ENCODE data around the gene CACNB2. TPM values are rescaled to one million over a fixed set of nuclear protein-coding genes. Genes with fewer than 3 reads are reported as not detected.

The CACNB2 gene
- total RNA-seq, 1 experiment from 2014 or later, result not detected

GRCh38 chr10:18252086-18252485, 111.9 kb downstream of the CACNB2 start:
- no peak for DNase-seq
- Histone ChIP-seq H3K9me3 (ENCODE audit: insufficient read depth, low read depth) (no peaks in the 10 kb centered on the region), H4K20me1 (ENCODE audit: insufficient read depth) (no peaks in the 10 kb centered on the region), H3K27ac (no peak overlapping the region), H3K4me3 (no peak overlapping the region), H3K27me3 (ENCODE audit: insufficient read depth, low read depth) (no peaks in the 10 kb centered on the region; the same call in 1 of the 2 replicates), H3K4me2 (no peak overlapping the region), H2AFZ (no peak overlapping the region), H3K36me3 (ENCODE audit: low read depth) (no peaks in the 10 kb centered on the region), H3K4me1 (replicated peaks; ENCODE audit: insufficient read depth) (no peaks in the 10 kb centered on the region), H3K79me2 (ENCODE audit: low read depth) (no peaks in the 10 kb centered on the region), H3K9me2 (ENCODE audit: insufficient read depth) (no peaks in the 10 kb centered on the region), H3F3A (ENCODE audit: insufficient read depth, low read depth) (no peaks in the 10 kb centered on the region)
- POLR2A ChIA-PET (ENCODE audit: unreplicated experiment), result no interaction called here
- no peak for TF ChIP-seq EZH2 (IDR thresholded peaks at IDR 0.05; ENCODE audit: low read depth)
- TF ChIP-seq, protein P1, sequence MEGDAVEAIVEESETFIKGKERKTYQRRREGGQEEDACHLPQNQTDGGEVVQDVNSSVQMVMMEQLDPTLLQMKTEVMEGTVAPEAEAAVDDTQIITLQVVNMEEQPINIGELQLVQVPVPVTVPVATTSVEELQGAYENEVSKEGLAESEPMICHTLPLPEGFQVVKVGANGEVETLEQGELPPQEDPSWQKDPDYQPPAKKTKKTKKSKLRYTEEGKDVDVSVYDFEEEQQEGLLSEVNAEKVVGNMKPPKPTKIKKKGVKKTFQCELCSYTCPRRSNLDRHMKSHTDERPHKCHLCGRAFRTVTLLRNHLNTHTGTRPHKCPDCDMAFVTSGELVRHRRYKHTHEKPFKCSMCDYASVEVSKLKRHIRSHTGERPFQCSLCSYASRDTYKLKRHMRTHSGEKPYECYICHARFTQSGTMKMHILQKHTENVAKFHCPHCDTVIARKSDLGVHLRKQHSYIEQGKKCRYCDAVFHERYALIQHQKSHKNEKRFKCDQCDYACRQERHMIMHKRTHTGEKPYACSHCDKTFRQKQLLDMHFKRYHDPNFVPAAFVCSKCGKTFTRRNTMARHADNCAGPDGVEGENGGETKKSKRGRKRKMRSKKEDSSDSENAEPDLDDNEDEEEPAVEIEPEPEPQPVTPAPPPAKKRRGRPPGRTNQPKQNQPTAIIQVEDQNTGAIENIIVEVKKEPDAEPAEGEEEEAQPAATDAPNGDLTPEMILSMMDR (conservative IDR thresholded peaks at IDR 0.05), result no peak
- CTCF ChIA-PET, result no interaction called here
- intact Hi-C loops (cut with micrococcal nuclease; ENCODE audit: unreplicated experiment), result no loop called here
- BruUV-seq (replicated peaks), result no TSS peak

DNA sequence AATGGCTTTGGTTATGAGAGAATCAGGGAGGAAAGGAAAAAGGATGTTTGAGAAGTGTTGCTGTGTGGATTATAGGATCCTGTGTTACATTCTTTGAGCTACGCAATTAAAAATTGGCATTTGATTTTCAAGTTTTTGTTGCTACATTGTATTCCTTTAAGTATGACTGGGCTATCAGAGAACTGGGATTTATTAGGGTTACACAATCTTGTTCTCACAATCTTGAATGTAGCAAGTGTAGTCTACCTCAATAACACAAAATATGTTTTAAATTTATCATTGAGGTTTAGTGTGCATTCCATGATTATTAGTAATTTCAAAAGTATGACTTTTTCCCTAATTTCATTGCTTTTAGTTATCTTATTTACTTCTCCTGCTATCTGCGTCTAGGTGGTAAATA, 113.9 kb downstream of the CACNB2 start:
- no peak overlapping the region for H3K27ac ChIP-seq
- H3K4me2 ChIP-seq, result no peak overlapping the region
- TF ChIP-seq, protein P1 (conservative IDR thresholded peaks at IDR 0.05), result no peak
- TF ChIP-seq EZH2 (IDR thresholded peaks at IDR 0.05; ENCODE audit: low read depth), result no peak
- H3K9me3 ChIP-seq (ENCODE audit: insufficient read depth, low read depth), result no peaks in the 10 kb centered on the region
- H3K36me3 ChIP-seq (ENCODE audit: low read depth), result no peaks in the 10 kb centered on the region
- H3K4me3 ChIP-seq, result no peak overlapping the region
- no peak for DNase-seq
- BruUV-seq (replicated peaks), result no TSS peak
- H4K20me1 ChIP-seq (ENCODE audit: insufficient read depth), result no peaks in the 10 kb centered on the region
- no peaks in the 10 kb centered on the region; the same call in 1 of the 2 replicates for H3K27me3 ChIP-seq (ENCODE audit: insufficient read depth, low read depth)
- CTCF ChIA-PET, result no interaction called here
- H3K4me1 ChIP-seq (replicated peaks; ENCODE audit: insufficient read depth), result no peaks in the 10 kb centered on the region
- intact Hi-C loops (cut with micrococcal nuclease; ENCODE audit: unreplicated experiment), result no loop called here
- no peaks in the 10 kb centered on the region for H3K79me2 ChIP-seq (ENCODE audit: low read depth)
- POLR2A ChIA-PET (ENCODE audit: unreplicated experiment), result no interaction called here
- no peak overlapping the region for H2AFZ ChIP-seq
- no peaks in the 10 kb centered on the region for H3F3A ChIP-seq (ENCODE audit: insufficient read depth, low read depth)
- H3K9me2 ChIP-seq (ENCODE audit: insufficient read depth), result no peaks in the 10 kb centered on the region

DNA sequence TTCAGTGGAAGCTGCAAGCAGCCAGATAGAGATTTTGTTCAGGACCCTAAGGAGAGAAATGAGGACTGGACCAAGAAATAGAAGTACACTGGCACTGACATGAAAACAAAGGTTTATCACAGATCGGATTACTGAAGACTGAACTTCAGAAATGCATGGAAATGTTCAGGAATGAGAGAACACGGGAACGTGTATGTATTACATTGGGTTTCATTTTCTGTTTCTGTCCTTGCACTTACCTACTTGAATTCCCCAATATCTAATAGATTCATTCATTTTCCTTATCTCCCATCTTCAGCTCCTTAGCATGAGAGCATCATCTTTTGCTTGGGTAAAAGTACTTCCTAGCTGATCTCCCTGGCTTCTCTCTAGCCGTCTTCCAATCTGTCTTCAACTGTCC, 114.5 kb downstream of the CACNB2 start:
- POLR2A ChIA-PET (ENCODE audit: unreplicated experiment), result no interaction called here
- H3K4me2 ChIP-seq, result no peak overlapping the region
- CTCF ChIA-PET, result no interaction called here
- no peaks in the 10 kb centered on the region for H3K4me1 ChIP-seq (replicated peaks; ENCODE audit: insufficient read depth)
- no peaks in the 10 kb centered on the region for H3K9me3 ChIP-seq (ENCODE audit: insufficient read depth, low read depth)
- H3K36me3 ChIP-seq (ENCODE audit: low read depth), result no peaks in the 10 kb centered on the region
- H3K79me2 ChIP-seq (ENCODE audit: low read depth), result no peaks in the 10 kb centered on the region
- no peaks in the 10 kb centered on the region for H3F3A ChIP-seq (ENCODE audit: insufficient read depth, low read depth)
- no peaks in the 10 kb centered on the region for H3K9me2 ChIP-seq (ENCODE audit: insufficient read depth)
- no TSS peak for BruUV-seq (replicated peaks)
- no peak overlapping the region for H3K4me3 ChIP-seq
- no peak for DNase-seq
- H3K27ac ChIP-seq, result no peak overlapping the region
- intact Hi-C loops (cut with micrococcal nuclease; ENCODE audit: unreplicated experiment), result no loop called here
- H3K27me3 ChIP-seq (ENCODE audit: insufficient read depth, low read depth), result no peaks in the 10 kb centered on the region; the same call in 1 of the 2 replicates
- no peaks in the 10 kb centered on the region for H4K20me1 ChIP-seq (ENCODE audit: insufficient read depth)
- TF ChIP-seq, protein P1 (conservative IDR thresholded peaks at IDR 0.05), result no peak
- TF ChIP-seq EZH2 (IDR thresholded peaks at IDR 0.05; ENCODE audit: low read depth), result no peak
- no peak overlapping the region for H2AFZ ChIP-seq
